IMR-90 (cell line): Measurements from ENCODE around the gene GCN1.

Experiments
- CEBPB ChIP-seq: IDR thresholded peaks from 2 replicates; pipeline ENCODE4 v1.6.1; 2012; ENCODE audit warnings: low read depth, low read length, improper control_type of control experiment
- RCOR1 ChIP-seq: IDR thresholded peaks from 2 replicates; pipeline ENCODE4 v1.6.1; 2012; ENCODE audit warnings: mild to moderate bottlenecking, low read length, improper control_type of control experiment; ENCODE audit not compliant: insufficient replicate concordance

DNA sequence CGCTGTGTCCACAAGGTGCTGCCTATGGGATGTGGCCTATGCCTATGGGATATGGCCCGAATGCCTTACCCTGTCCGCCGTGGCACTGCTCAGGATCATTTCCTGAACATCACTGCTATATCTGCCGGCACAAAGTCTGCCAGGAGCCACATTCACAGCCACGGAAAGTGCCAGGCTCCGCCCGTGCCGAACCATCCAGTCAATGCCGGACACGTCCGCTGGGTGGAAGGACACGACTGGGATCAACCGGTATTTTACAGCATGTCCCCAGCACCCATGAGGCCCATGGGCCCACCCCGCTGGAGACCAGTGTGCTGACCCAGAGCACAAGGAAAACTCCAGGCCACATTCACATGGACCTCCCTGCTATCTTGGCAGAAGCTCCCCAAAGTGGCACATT lies 63.4 kb downstream of the GCN1 start:
- TF ChIP-seq CEBPB, result no peak
- TF ChIP-seq RCOR1, result no peak
